GM19238 (cell line): ENCODE results near the gene NXPH3.

Experiments
- DNase-seq: peaks from one replicate; pipeline ENCODE4 v3.0.0; 2011; ENCODE audit warnings: low spot score; ENCODE audit not compliant: insufficient read length

The NXPH3 gene

GRCh38 chr17:49590874-49591273 lies 15.2 kb downstream of the NXPH3 start:
- DNase-seq, result no peak

- no peak for DNase-seq
These were observed 16.6 kb downstream of the NXPH3 start for GRCh38 chr17:49592263-49592662.

- DNase-seq, result no peak
These were observed 19.7 kb downstream of the NXPH3 start for GRCh38 chr17:49595328-49595727.

GRCh38 chr17:49595980-49596379 lies 20.3 kb downstream of the NXPH3 start:
- DNase-seq, result no peak

- no peak for DNase-seq
These were observed 21.1 kb downstream of the NXPH3 start for GRCh38 chr17:49596613-49597244.

- DNase-seq, result no peak
These were observed 21.8 kb downstream of the NXPH3 start for GRCh38 chr17:49597436-49597835.

- DNase-seq, result no peak
These were observed 22.4 kb downstream of the NXPH3 start for GRCh38 chr17:49597928-49598655.

- DNase-seq, result no peak
These were observed 23.2 kb downstream of the NXPH3 start for GRCh38 chr17:49598918-49599317.

- no peak for DNase-seq
These were observed 25.3 kb downstream of the NXPH3 start for GRCh38 chr17:49600949-49601348.

GRCh38 chr17:49602783-49603182 lies 27.1 kb downstream of the NXPH3 start:
- no peak for DNase-seq

GRCh38 chr17:49603238-49603637 lies 27.6 kb downstream of the NXPH3 start:
- DNase-seq, result no peak

- no peak for DNase-seq
These were observed 28.0 kb downstream of the NXPH3 start for GRCh38 chr17:49603720-49604119.

- DNase-seq, result no peak
These were observed 28.7 kb downstream of the NXPH3 start for GRCh38 chr17:49604314-49604869.

- DNase-seq, result no peak
These were observed 35.4 kb downstream of the NXPH3 start for GRCh38 chr17:49610883-49611584.

GRCh38 chr17:49612726-49613125 lies 37.1 kb downstream of the NXPH3 start:
- DNase-seq, result no peak

- DNase-seq, result no peak
These were observed 37.6 kb downstream of the NXPH3 start for GRCh38 chr17:49613182-49613800.

- no peak for DNase-seq
These were observed 40.4 kb downstream of the NXPH3 start for GRCh38 chr17:49616086-49616485.

GRCh38 chr17:49616601-49617131 lies 41.0 kb downstream of the NXPH3 start:
- no peak for DNase-seq

GRCh38 chr17:49618028-49618611 lies 42.4 kb downstream of the NXPH3 start:
- DNase-seq, result no peak

- no peak for DNase-seq
These were observed 45.7 kb downstream of the NXPH3 start for GRCh38 chr17:49621420-49621819.

- DNase-seq, result no peak
These were observed 46.4 kb downstream of the NXPH3 start for GRCh38 chr17:49621946-49622529.
